ENCODE results near the gene SHC3.

SHC3 gene

GRCh38 chr9:89137542-89138462, 40.8 kb downstream of the SHC3 start:
- CTCF ChIA-PET: no interaction called here
- DNase-seq (ENCODE audit: extremely low spot score): no peak
- POLR2A ChIA-PET: no interaction called here
- TF ChIP-seq FOXM1 (IDR thresholded peaks at IDR 0.05; ENCODE audit: borderline replicate concordance) (no peak), SUZ12 (IDR thresholded peaks at IDR 0.05) (no peak), BHLHE40 (IDR thresholded peaks at IDR 0.05; ENCODE audit: borderline replicate concordance) (no peak), NFRKB (IDR thresholded peaks at IDR 0.05) (no peak), FOXA1 (IDR thresholded peaks at IDR 0.05) (no peak), HDGF (IDR thresholded peaks at IDR 0.05; ENCODE audit: borderline replicate concordance) (no peak), ELF4 (IDR thresholded peaks at IDR 0.05) (no peak), L3MBTL2 (conservative IDR thresholded peaks at IDR 0.05) (no peak), ZNF384 (IDR thresholded peaks at IDR 0.05) (no peak)
- TF ChIP-seq, protein P1, sequence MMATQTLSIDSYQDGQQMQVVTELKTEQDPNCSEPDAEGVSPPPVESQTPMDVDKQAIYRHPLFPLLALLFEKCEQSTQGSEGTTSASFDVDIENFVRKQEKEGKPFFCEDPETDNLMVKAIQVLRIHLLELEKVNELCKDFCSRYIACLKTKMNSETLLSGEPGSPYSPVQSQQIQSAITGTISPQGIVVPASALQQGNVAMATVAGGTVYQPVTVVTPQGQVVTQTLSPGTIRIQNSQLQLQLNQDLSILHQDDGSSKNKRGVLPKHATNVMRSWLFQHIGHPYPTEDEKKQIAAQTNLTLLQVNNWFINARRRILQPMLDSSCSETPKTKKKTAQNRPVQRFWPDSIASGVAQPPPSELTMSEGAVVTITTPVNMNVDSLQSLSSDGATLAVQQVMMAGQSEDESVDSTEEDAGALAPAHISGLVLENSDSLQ (IDR thresholded peaks at IDR 0.05): no peak

DNA sequence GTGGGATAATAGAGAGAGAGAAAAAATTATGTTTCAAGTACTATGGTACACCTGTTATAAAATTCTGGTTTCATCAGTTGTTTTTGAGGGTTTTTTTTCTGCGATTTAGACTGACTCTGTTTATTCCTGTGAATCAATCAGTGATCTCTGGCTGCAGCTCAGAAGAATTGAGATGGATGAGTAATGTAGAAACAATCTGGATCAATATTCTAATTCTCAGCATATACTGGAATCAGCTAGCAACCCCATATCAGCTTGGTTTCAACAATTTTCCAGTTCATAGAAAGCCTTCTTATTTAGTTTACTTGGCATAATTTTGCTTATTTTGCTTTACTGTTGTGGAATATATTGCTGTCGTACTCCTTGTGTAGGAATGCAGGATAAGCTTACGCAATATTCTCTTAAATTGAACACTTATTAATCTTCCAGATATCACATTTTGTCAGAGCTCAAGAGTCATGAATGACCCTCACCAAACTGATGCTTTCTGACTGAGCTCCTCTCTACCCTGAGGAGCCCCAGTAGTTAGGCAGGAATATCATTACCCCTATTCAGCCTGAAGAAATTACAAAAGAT, 42.9 kb downstream of the SHC3 start:
- TF ChIP-seq L3MBTL2 (conservative IDR thresholded peaks at IDR 0.05): no peak
- no peak for TF ChIP-seq FOXM1 (IDR thresholded peaks at IDR 0.05; ENCODE audit: borderline replicate concordance)
- no peak for TF ChIP-seq SP1 (IDR thresholded peaks at IDR 0.05)
- no peak for TF ChIP-seq BHLHE40 (IDR thresholded peaks at IDR 0.05; ENCODE audit: borderline replicate concordance)
- no peak for TF ChIP-seq CTBP1 (IDR thresholded peaks at IDR 0.05; ENCODE audit: borderline replicate concordance)
- TF ChIP-seq NFRKB (IDR thresholded peaks at IDR 0.05): no peak
- TF ChIP-seq ZNF384 (IDR thresholded peaks at IDR 0.05): no peak
- no peak for TF ChIP-seq SUZ12 (IDR thresholded peaks at IDR 0.05)
- no peak for TF ChIP-seq LEF1 (IDR thresholded peaks at IDR 0.05; ENCODE audit: borderline replicate concordance)
- TF ChIP-seq HDGF (IDR thresholded peaks at IDR 0.05; ENCODE audit: borderline replicate concordance): no peak
- TF ChIP-seq ARNT (IDR thresholded peaks at IDR 0.05): no peak
- TF ChIP-seq FOXK2 (IDR thresholded peaks at IDR 0.05): no peak
- TF ChIP-seq ELF4 (IDR thresholded peaks at IDR 0.05): no peak
- ChIA-PET POLR2A (no interaction called here), CTCF (no interaction called here)
- no peak for DNase-seq (ENCODE audit: extremely low spot score)

GRCh38 chr9:89134709-89135108, 43.9 kb downstream of the SHC3 start:
- no peak for DNase-seq (ENCODE audit: extremely low spot score)
- ChIA-PET POLR2A (no interaction called here), CTCF (no interaction called here)
- no peak for TF ChIP-seq L3MBTL2 (conservative IDR thresholded peaks at IDR 0.05)
- TF ChIP-seq ZNF384 (IDR thresholded peaks at IDR 0.05): no peak
- no peak for TF ChIP-seq FOXM1 (IDR thresholded peaks at IDR 0.05; ENCODE audit: borderline replicate concordance)

GRCh38 chr9:89122949-89123348, 55.7 kb downstream of the SHC3 start:
- TF ChIP-seq FOXK2 (IDR thresholded peaks at IDR 0.05) (no peak), TARDBP (IDR thresholded peaks at IDR 0.05) (no peak), BHLHE40 (IDR thresholded peaks at IDR 0.05; ENCODE audit: borderline replicate concordance) (no peak), ARNT (IDR thresholded peaks at IDR 0.05) (no peak), FOXA1 (IDR thresholded peaks at IDR 0.05) (no peak), CTBP1 (IDR thresholded peaks at IDR 0.05; ENCODE audit: borderline replicate concordance) (no peak), FOXM1 (IDR thresholded peaks at IDR 0.05; ENCODE audit: borderline replicate concordance) (no peak), L3MBTL2 (conservative IDR thresholded peaks at IDR 0.05) (no peak), SUZ12 (IDR thresholded peaks at IDR 0.05) (no peak), ZNF384 (IDR thresholded peaks at IDR 0.05) (no peak)
- ChIA-PET CTCF (no interaction called here), POLR2A (no interaction called here)
- no peak for DNase-seq (ENCODE audit: extremely low spot score)

DNA sequence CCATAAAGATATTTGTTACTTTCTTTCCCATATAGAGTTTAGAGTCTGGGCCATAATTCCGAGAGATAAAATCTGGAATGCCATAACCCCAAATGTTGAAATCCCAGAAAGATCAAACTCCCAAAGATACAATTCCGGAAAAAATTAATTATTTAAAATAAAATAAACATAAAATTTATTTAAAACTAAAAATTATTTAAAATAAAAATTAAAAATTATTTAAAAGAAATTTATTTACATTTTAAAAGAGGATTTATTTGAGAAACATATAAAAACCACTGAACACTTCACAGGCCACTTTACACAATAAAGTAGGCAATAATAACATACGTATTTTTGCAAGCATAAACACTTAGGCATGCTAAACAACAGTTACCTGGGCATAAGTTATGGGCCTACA, 57.9 kb downstream of the SHC3 start:
- POLR2A ChIA-PET: no interaction called here
- TF ChIP-seq ELF4 (IDR thresholded peaks at IDR 0.05): no peak
- TF ChIP-seq, protein P1 (IDR thresholded peaks at IDR 0.05): no peak
- TF ChIP-seq TARDBP (IDR thresholded peaks at IDR 0.05): no peak
- no peak for TF ChIP-seq BHLHE40 (IDR thresholded peaks at IDR 0.05; ENCODE audit: borderline replicate concordance)
- no peak for TF ChIP-seq CTBP1 (IDR thresholded peaks at IDR 0.05; ENCODE audit: borderline replicate concordance)
- no peak for DNase-seq (ENCODE audit: extremely low spot score)
- CTCF ChIA-PET: no interaction called here

DNA sequence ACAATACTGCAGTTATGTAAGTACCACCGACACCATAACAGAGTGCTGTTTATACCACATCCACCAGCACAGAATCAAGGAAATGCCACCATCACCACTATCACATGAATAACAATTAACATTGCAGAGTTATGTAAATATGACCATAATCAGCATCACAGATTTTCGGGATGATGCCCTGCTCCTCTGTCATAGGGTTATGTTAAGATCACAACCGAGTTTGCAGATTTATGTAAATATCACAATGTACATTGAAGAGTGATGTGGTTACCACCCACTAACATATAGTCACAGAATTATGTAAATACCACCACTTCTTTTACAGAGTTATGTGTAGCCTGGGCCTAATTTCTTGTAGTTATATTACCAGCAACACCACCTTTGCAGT, 61.8 kb downstream of the SHC3 start:
- no peak for TF ChIP-seq FOXM1 (IDR thresholded peaks at IDR 0.05; ENCODE audit: borderline replicate concordance)
- TF ChIP-seq ARNT (IDR thresholded peaks at IDR 0.05): no peak
- no peak for TF ChIP-seq CTBP1 (IDR thresholded peaks at IDR 0.05; ENCODE audit: borderline replicate concordance)
- TF ChIP-seq LEF1 (IDR thresholded peaks at IDR 0.05; ENCODE audit: borderline replicate concordance): no peak
- TF ChIP-seq FOXK2 (IDR thresholded peaks at IDR 0.05): no peak
- no peak for TF ChIP-seq TARDBP (IDR thresholded peaks at IDR 0.05)
- no peak for TF ChIP-seq BHLHE40 (IDR thresholded peaks at IDR 0.05; ENCODE audit: borderline replicate concordance)
- no peak for TF ChIP-seq HDGF (IDR thresholded peaks at IDR 0.05; ENCODE audit: borderline replicate concordance)
- no peak for TF ChIP-seq L3MBTL2 (conservative IDR thresholded peaks at IDR 0.05)
- no peak for TF ChIP-seq SUZ12 (IDR thresholded peaks at IDR 0.05)
- TF ChIP-seq ELF4 (IDR thresholded peaks at IDR 0.05): no peak
- TF ChIP-seq, protein P1 (IDR thresholded peaks at IDR 0.05): no peak
- TF ChIP-seq ZNF384 (IDR thresholded peaks at IDR 0.05): no peak
- TF ChIP-seq SP1 (IDR thresholded peaks at IDR 0.05): no peak
- no peak for TF ChIP-seq FOXA1 (IDR thresholded peaks at IDR 0.05)
- no peak for TF ChIP-seq NFRKB (IDR thresholded peaks at IDR 0.05)
- ChIA-PET POLR2A (no interaction called here), CTCF (no interaction called here)
- no peak for DNase-seq (ENCODE audit: extremely low spot score)
